KBM-7 (cell line): ENCODE measurements around the gene JARID2.
A peak's percentile ranks its signal among the peaks of the same experiment; 100 is the strongest.
"Not testable (repeated sequence)": the region's sequence is repeated elsewhere in the genome, so short reads cannot be mapped to it uniquely, and the experiment has no call there.

ENCODE experiments used
- DNase-seq: peaks from one replicate; pipeline ENCODE4 v3.0.0-alpha.2; 2015
- in situ Hi-C: fragments of 300-500 bp; cut with MboI; formaldehyde crosslinking; loops from 2 replicates; pipeline ENCODE4 v1.14.3; 2020; ENCODE audit warnings: low sequenced_read_pairs, low pct_unique_long_range_greater_than_20kb, mixed read lengths

Gene JARID2

DNA sequence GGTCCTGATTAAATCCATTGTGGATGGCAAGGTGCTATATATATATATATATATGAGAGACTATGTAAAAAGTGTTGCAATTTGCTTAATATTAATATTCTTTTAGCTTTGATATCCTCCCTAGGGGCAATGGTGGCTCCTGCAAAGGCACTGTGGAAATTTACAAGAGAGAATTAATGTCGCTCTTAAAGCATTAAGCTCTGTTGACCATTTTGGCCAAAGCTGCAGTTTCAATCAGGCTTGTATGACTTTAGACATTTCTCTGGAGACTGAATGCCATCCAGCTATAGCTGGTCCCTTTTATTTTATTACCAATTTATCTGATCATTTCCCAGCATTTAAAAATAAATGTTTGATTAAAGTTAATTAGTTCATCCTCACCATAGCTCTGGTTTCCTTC is 155.3 kb downstream of the JARID2 start:
- DNase-seq: no peak
- in situ Hi-C loops: no loop called here

- no peak for DNase-seq
- in situ Hi-C loops: no loop called here
These were observed 155.9 kb downstream of the JARID2 start for GRCh38 chr6:15401769-15402250.

DNA sequence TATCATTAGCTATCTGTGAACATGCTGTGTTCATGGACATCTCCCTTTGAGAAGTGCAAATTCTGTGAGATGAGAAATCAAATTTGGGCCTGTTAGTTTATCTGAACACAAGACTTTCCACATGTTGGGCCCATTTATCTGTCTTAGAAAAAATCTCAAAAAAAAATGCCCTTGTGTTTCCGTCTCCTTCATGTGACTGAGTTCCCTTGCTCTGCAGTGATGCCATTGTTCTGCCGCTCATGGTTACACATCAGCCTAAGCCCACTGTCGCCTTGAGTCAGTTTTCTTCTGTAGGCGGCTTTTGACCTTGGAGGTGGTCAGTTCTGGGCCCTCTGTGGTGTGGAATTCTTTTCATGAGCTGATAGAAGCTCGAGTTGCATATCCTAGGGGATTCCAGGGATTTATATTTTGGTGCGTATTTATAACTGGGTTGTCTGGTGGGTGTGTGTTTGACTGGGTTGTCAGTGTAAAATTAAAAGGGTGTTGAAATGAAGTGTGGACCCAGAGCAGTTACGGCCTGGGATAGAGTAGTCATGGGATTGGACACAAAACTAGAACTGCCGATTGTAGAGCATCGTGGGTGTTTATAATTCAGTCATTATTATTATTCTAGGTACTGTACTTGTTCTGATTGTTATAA is 156.7 kb downstream of the JARID2 start:
- DNase-seq: no peak
- in situ Hi-C loops: no loop called here

DNA sequence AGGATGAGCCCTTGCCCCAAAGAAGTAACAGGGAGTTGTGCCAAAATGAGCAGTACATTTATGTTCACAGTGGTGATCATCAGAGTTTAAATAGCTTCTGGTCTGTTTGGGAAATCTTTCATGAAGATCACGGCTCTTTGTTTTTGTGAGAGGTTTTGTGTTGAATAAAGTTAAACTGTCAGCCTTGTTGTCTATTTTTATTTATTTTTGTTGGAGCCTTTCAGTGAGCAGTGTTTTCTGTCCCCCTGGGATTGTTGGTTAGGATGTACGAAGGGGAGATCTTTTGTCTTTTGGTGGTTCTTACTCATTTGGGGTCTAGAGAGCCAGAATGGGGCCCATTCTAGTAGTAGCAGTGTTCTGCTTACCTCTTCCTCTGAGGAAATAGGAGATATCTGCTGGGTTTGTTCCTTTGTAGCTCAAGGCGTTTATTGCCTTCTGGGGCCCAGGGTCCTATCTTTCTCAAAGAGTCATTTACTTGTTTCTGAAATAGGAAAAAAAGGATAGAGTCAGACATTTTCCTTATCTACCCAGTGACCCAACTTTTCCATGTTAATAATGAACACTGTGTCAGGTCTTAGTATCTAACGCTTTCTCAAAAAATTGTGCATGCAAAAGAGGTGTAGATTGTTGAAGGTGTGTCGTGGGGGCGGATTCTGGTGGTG is 157.4 kb downstream of the JARID2 start:
- no peak for DNase-seq
- in situ Hi-C loops: no loop called here

DNA sequence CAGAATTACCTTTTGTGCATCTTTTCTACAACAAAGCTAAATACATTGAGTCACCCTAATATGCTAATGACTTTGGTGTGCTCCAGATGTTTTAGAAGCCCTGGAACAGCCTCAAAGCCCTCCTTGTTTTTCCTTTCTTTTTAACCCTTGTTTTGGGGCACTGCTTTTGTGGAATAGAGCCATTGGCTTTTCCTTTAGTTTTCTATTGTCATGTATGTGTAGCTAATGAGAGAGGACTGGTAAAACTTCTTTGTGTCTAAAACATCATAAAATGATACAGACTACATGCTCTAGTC is 158.8 kb downstream of the JARID2 start:
- no peak for DNase-seq
- in situ Hi-C loops: no loop called here

DNA sequence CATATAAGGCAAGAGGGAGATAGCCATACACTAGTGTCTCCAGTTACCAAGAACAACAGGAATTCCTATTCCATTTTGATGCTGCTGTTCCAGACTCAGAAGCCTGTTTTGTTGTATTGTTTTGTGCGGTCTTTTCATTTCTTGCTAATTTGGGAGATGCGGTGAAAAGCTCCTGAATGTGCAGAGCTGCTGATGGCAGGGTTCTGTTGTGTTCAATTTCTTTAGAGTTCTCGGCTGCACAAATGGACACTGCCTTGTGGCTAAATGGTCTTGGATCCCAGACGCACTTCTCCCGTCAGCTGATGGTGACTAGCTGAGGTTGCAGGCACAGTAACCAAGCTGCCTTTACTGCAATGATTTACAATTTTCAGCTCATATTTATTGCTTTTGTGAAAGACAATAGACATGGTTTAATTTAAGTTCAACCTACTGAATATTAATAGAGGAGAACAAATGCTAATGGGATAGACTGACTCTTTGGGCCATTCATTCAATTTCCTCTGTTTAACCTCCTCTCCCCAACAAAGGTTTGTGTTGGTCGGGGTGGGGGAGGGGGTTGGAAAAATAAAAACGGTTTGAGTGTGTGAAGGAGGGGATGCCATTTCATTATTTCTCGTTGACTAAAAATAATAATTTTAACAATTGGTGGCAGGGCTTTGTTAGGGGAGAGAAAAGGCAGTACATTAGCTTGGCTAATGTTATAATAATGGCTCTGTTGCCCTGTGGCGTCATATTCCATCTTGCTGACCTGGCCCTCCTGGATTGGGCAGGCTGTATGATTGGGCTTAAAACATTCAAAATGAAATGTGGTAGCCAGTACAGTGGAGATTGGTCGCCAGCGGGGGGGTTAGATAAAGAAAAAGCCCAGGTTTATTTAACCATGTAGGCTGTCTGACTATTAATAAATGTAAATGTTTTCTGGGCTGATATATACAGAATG is 159.5 kb downstream of the JARID2 start:
- in situ Hi-C loops: no loop called here
- no peak for DNase-seq

GRCh38 chr6:15406452-15406851 is 160.6 kb downstream of the JARID2 start:
- in situ Hi-C loops: no loop called here
- DNase-seq: no peak

- no peak for DNase-seq
- in situ Hi-C loops: no loop called here
These were observed 162.1 kb downstream of the JARID2 start for GRCh38 chr6:15408008-15408407.

DNA sequence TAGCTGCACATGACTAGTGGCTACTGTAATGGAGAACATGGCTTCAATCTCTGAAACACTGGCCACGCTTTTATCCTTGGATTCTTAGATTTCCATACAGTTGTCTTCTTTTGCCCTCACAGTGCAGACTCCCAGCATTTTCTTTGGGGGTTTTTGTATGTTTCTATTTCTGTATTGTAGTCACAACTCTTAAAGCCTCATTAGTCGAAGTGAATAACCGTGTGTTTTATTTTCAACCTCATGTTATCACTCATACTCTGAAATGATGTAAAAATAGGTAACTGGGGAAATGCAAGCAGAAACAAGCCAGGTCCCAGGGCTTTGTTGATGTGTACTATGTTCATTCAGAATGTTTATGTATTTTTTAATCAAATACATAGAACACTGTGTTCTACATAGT is 162.9 kb downstream of the JARID2 start:
- in situ Hi-C loops: no loop called here
- no peak for DNase-seq

GRCh38 chr6:15409301-15410125 is 163.6 kb downstream of the JARID2 start:
- DNase-seq: no peak
- in situ Hi-C loops: no loop called here

DNA sequence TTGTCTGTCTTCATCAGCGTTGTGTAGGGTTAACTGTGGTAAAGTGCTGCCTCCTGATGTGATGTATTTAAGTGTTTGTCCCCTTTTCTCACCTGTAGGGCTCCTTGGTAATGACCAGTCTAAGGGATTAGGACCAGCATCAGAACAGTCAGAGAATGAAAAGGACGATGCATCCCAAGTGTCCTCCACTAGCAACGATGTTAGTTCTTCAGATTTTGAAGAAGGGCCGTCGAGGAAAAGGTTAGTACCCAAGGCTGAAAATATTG is 164.2 kb downstream of the JARID2 start:
- in situ Hi-C loops: no loop called here
- no peak for DNase-seq

DNA sequence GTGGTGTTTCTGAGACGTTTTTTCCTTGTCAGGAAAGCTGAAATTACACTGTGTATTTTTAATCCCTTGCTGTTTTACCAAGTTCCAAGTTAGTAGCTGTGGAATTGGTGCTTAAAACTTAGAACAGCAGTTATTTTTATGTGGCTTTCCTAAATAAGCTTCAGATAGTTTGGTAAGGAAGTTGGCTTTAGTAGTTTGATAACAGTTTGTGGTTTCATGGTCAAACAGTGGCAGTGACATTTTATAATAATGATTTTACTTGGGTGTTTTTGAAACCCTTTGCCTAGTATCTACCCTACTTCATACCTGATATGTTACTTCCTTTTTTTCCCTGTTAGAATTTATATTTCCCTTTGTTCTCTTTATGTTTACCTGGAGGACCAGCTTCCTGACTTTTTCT is 164.9 kb downstream of the JARID2 start:
- in situ Hi-C loops: no loop called here
- peak; percentile 47 for DNase-seq

GRCh38 chr6:15411766-15412165 is 165.9 kb downstream of the JARID2 start:
- in situ Hi-C loops: no loop called here
- DNase-seq: no peak

GRCh38 chr6:15412767-15413166 is 166.9 kb downstream of the JARID2 start:
- in situ Hi-C loops: no loop called here
- DNase-seq: no peak

DNA sequence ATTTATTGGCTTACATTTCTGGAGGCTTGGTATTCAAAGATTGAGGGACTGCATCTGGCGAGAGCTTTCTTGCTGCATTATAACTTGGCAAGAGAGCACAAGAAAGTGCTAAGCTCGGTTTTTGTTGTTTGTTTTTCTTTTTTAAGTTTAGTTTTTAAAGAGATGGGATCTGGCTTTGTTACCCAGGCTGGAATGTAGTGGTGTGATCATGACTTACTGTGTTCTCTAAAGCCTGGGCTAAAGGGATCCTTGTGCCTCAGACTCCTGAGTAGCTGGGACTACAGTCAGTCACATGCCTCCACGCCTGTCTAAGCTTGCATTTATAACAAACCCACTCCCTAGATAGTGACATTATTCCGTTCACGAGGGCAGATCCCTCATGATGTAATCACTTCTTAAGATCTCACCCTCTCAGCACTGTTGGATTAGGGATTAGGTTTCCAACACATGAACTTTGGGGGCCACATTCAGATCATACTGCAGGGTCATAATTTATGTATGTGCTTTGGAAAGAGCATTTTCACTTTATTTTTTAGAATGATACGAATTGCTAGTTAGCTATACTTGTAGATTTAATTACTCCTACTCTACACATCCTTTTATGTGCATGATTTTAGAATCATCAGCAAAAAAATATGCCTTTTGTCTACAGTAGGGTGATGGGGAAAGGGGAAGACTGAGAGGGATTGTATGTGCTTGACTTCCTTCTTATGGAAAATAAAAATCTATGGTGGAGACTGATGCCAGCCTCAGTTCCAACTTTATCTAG is 167.8 kb downstream of the JARID2 start:
- no peak for DNase-seq
- in situ Hi-C loops: no loop called here

DNA sequence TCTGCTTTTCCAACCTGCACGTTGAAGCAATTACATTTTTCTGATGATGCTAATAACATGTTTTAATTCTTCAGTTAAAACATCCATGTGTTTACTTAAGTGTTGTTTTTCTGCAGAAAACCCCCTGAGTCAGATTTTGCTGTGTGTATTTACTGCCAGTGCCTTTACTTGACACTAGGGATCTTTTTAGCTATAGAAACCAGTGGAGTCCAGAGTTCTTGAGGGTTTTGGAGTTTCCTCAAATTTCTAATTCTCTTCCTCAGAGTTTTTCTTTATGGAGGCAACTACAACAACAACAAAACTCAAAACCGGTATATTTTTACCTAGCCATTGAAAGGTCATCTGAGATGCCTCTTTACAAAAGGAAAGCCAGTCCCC is 168.4 kb downstream of the JARID2 start:
- in situ Hi-C loops: no loop called here
- DNase-seq: no peak

- in situ Hi-C loops, DNase-seq: not testable (repeated sequence)
These were observed 169.8 kb downstream of the JARID2 start for GRCh38 chr6:15415622-15416021.

DNA sequence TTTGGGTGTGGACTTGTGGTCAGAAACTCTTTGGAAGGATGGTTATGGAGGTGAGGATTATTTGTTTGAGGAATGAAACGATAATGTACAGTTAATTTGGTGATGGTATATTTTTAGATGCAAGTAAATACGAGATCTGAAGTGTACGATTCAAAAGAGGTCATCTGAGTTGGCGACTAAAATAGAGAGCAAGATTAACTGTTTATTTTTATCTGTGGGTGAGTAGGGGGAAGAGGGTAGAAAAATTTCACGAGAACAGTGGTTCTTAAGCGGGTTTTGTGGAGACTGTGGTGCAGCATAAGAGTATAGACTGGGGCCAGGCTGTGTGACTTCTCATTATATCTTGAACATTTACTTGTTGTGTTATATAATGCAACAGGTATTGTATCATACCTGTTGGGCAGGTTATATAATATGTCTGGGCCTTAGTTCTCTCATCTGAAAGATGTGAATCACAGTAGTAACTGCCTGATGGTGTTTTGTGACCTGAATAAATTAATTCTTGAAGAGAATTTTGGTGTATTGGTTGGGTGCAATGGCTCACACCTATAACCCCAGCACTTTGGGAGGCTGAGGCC is 171.2 kb downstream of the JARID2 start:
- no peak for DNase-seq
- in situ Hi-C loops: no loop called here

- no peak for DNase-seq
- in situ Hi-C loops: no loop called here
These were observed 171.9 kb downstream of the JARID2 start for GRCh38 chr6:15417811-15418210.
